IMR-90 (cell line): ENCODE results near the gene CDC25B.

Source experiments
- CEBPB ChIP-seq: IDR thresholded peaks from 2 replicates; pipeline ENCODE4 v1.6.1; 2012; ENCODE audit warnings: low read depth, low read length, improper control_type of control experiment
- CHD1 ChIP-seq: IDR thresholded peaks from 2 replicates; pipeline ENCODE4 v1.6.1; 2012; ENCODE audit warnings: low read depth, low read length, improper control_type of control experiment
- CTCF ChIP-seq: conservative IDR thresholded peaks from 2 replicates; pipeline ENCODE4 v1.5.1; 2012; ENCODE audit warnings: mild to moderate bottlenecking, low read depth, low read length, improper control_type of control experiment
- FOS ChIP-seq: fragments of 150-350 bp; IDR thresholded peaks from 2 replicates; pipeline ENCODE4 v1.6.1; 2016; ENCODE audit warnings: low read depth, low read length
- MAFK ChIP-seq: IDR thresholded peaks from 2 replicates; pipeline ENCODE4 v1.6.1; 2012; ENCODE audit warnings: low read depth, low read length, improper control_type of control experiment
- MAZ ChIP-seq: IDR thresholded peaks from 2 replicates; pipeline ENCODE4 v1.6.1; 2012; ENCODE audit warnings: low read depth, mild to moderate bottlenecking, low read length, improper control_type of control experiment, moderate library complexity, borderline replicate concordance
- POLR2A ChIP-seq: IDR thresholded peaks from 2 replicates; pipeline ENCODE4 v1.6.1; 2012; ENCODE audit warnings: mild to moderate bottlenecking, low read depth, low read length
- RAD21 ChIP-seq: IDR thresholded peaks from 2 replicates; pipeline ENCODE4 v1.6.1; 2012; ENCODE audit warnings: low read length, improper control_type of control experiment
- RCOR1 ChIP-seq: IDR thresholded peaks from 2 replicates; pipeline ENCODE4 v1.6.1; 2012; ENCODE audit warnings: mild to moderate bottlenecking, low read length, improper control_type of control experiment; ENCODE audit not compliant: insufficient replicate concordance
- RFX5 ChIP-seq: IDR thresholded peaks from 2 replicates; pipeline ENCODE4 v1.8.0; 2012; ENCODE audit warnings: low read depth, mild to moderate bottlenecking, low read length, moderate library complexity

GRCh38 chr20:3808544-3808943 is 12.4 kb downstream of the CDC25B start:
- TF ChIP-seq CTCF (no peak), MAFK (no peak), POLR2A (no peak), MAZ (no peak), CEBPB (no peak), FOS (no peak), RFX5 (no peak), RCOR1 (no peak), RAD21 (no peak), CHD1 (no peak)
